HepG2 (cell line): ENCODE results near the gene PCIF1. TPM values are rescaled to one million over a fixed set of nuclear protein-coding genes. Genes with fewer than 3 reads are reported as not detected.

ENCODE experiments used
- ATAC-seq: fragments of 200-7000 bp; cut with Tn5 transposase; 3 replicates; pipeline ENCODE4 v1.9.1; 2020; ENCODE audit warnings: mild to moderate bottlenecking, moderate library complexity
- BruUV-seq: library from RNA; stranded (reverse); fragments of 400-500 nt; replicated peaks from 2 replicates; lab custom pipeline; 2021; lab: Mats Ljungman, UMichigan
- CTCF ChIA-PET: fragments of 300-600 bp; formaldehyde crosslinking; extraction: SDS; loops from one replicate; lab custom pipeline; 2021; ENCODE audit warnings: low total read pairs, inconsistent platforms, low intra/inter-chr PET ratio; lab: Yijun Ruan, JAX
- POLR2A ChIA-PET: fragments of 350-600 bp; sonication (Branson Sonifier 250); formaldehyde crosslinking; loops from one replicate; lab custom pipeline; 2020; ENCODE audit warnings: antibody characterized with exemption, inconsistent platforms; lab: Yijun Ruan, JAX
- DNase-seq: peaks from one replicate; pipeline ENCODE4 v3.0.0-alpha.2; 2015; ENCODE audit warnings: low spot score
- FAIRE-seq: peaks from 3 replicates; lab custom pipeline; 2011; peaks lifted over from hg19 to GRCh38; lab: Jason Lieb, UNC
- H2AFZ ChIP-seq: one replicate; pipeline ENCODE4 v1.6.1; 2011; ENCODE audit warnings: low read length, inconsistent platforms
- H3K27ac ChIP-seq: fragments of 300-600 bp; 3 replicates; pipeline ENCODE4 v1.8.0; 2011; ENCODE audit warnings: mixed run types, mild to moderate bottlenecking, mixed read lengths, low read length, inconsistent platforms; ENCODE audit not compliant: insufficient read depth; ENCODE audit errors: extremely low read length
- H3K27me3 ChIP-seq, 2 experiments: fragments of 200-600 bp in 1 of 2; 2 replicates in 1 of 2; 3 replicates in 1 of 2; pipeline versions ENCODE4 v1.6.0 to v1.8.0; 2011; ENCODE audit warnings: low read length in 2 of 2, mild to moderate bottlenecking in 2 of 2, moderate library complexity in 2 of 2, inconsistent platforms in 1 of 2; ENCODE audit not compliant: insufficient read depth in 2 of 2, control insufficient read depth in 1 of 2
- H3K36me3 ChIP-seq, 2 experiments: fragments of 200-600 bp in 1 of 2; replicated peaks in 1 of 2; 2 replicates in 1 of 2; 3 replicates in 1 of 2; pipeline versions ENCODE4 v1.5.1 to v1.8.0; 2011; ENCODE audit warnings: low read length in 2 of 2, inconsistent platforms in 1 of 2; ENCODE audit not compliant: insufficient read depth in 2 of 2, control insufficient read depth in 1 of 2
- H3K4me1 ChIP-seq: 2 replicates; pipeline ENCODE4 v1.5.1; 2012; ENCODE audit warnings: low read length, inconsistent platforms; ENCODE audit not compliant: insufficient read depth
- H3K4me2 ChIP-seq: 2 replicates; pipeline ENCODE4 v1.6.0; 2011; ENCODE audit warnings: low read depth, low read length, inconsistent platforms
- H3K4me3 ChIP-seq, 3 experiments: fragments of 200-600 bp in 1 of 3; sonication (generic), shearing (Covaris generic) in 1 of 3; replicated peaks in 1 of 3; 2 replicates each; pipeline ENCODE4 v1.5.1; 2011 to 2016; ENCODE audit warnings: low read length in 3 of 3, inconsistent platforms in 2 of 3, low read depth in 2 of 3, mild to moderate bottlenecking in 2 of 3, control low read depth in 1 of 3, mixed read lengths in 1 of 3; ENCODE audit not compliant: insufficient read depth in 1 of 3
- H3K79me2 ChIP-seq: one replicate; pipeline ENCODE4 v1.6.1; 2011; ENCODE audit warnings: low read length, inconsistent platforms; ENCODE audit not compliant: insufficient read depth
- H3K9ac ChIP-seq: 2 replicates; pipeline ENCODE4 v1.6.0; 2011; ENCODE audit warnings: mild to moderate bottlenecking, low read depth, low read length, inconsistent platforms; ENCODE audit not compliant: insufficient read depth
- H3K9me3 ChIP-seq: 2 replicates; pipeline ENCODE4 v1.5.1; 2012; ENCODE audit warnings: mild to moderate bottlenecking, low read length
- H4K20me1 ChIP-seq: 2 replicates; pipeline ENCODE4 v1.6.0; 2011; ENCODE audit warnings: inconsistent platforms, mild to moderate bottlenecking, low read length, moderate library complexity; ENCODE audit not compliant: insufficient read depth
- ARNT ChIP-seq: fragments of 450-650 bp; IDR thresholded peaks from 2 replicates; pipeline ENCODE4 v1.6.1; 2017
- BORCS8-MEF2B ChIP-seq: sonication (generic); formaldehyde crosslinking; IDR thresholded peaks from 2 replicates; pipeline ENCODE4 v1.8.0; 2022; ENCODE audit warnings: mild to moderate bottlenecking, missing genetic modification reagents
- KLF13 ChIP-seq: sonication (generic); formaldehyde crosslinking; IDR thresholded peaks from 2 replicates; pipeline ENCODE4 v1.4.0; 2020; ENCODE audit warnings: mild to moderate bottlenecking, missing genetic modification reagents
- MIER3 ChIP-seq: IDR thresholded peaks from 2 replicates; pipeline ENCODE4 v1.6.1; 2016; ENCODE audit warnings: missing compliant biosample characterization, borderline replicate concordance
- MTF2 ChIP-seq: sonication (generic); formaldehyde crosslinking; IDR thresholded peaks from 2 replicates; pipeline ENCODE4 v1.5.0; 2020; ENCODE audit warnings: missing genetic modification reagents, borderline replicate concordance
- PHB2 ChIP-seq: fragments of 450-650 bp; IDR thresholded peaks from 2 replicates; pipeline ENCODE4 v1.6.1; 2018; ENCODE audit not compliant: partially characterized antibody
- SATB2 ChIP-seq: sonication (generic); formaldehyde crosslinking; IDR thresholded peaks from 2 replicates; pipeline ENCODE4 v1.5.0; 2020; ENCODE audit warnings: missing genetic modification reagents
- SKI ChIP-seq: fragments of 450-650 bp; IDR thresholded peaks from one replicate; pipeline ENCODE4 v1.6.1; 2018; ENCODE audit warnings: mild to moderate bottlenecking; ENCODE audit not compliant: partially characterized antibody
- SRSF1 ChIP-seq: fragments of 200-400 bp; formaldehyde crosslinking; optimal IDR thresholded peaks from 2 replicates; pipeline ENCODE3; 2017; ENCODE audit warnings: mild to moderate bottlenecking, low read depth, low read length, moderate library complexity
- TBX3 ChIP-seq: fragments of 450-650 bp; IDR thresholded peaks from 2 replicates; pipeline ENCODE4 v1.6.1; 2017; ENCODE audit warnings: antibody characterized with exemption, mild to moderate bottlenecking, inconsistent platforms, borderline replicate concordance
- TOE1 ChIP-seq: sonication (generic); formaldehyde crosslinking; IDR thresholded peaks from 2 replicates; pipeline ENCODE4 v1.4.0; 2020; ENCODE audit warnings: mild to moderate bottlenecking, missing genetic modification reagents
- ZNF136 ChIP-seq: sonication (generic); formaldehyde crosslinking; IDR thresholded peaks from 2 replicates; pipeline ENCODE4 v1.8.1; 2022; ENCODE audit warnings: low read depth, mild to moderate bottlenecking, moderate library complexity, missing genetic modification reagents
- ZNF317 ChIP-seq: sonication (generic); formaldehyde crosslinking; IDR thresholded peaks from 2 replicates; pipeline ENCODE4 v1.5.0; 2020; ENCODE audit warnings: mild to moderate bottlenecking, missing genetic modification reagents
- ZNF34 ChIP-seq: sonication (generic); formaldehyde crosslinking; IDR thresholded peaks from 2 replicates; pipeline ENCODE4 v1.4.0; 2020; ENCODE audit warnings: mild to moderate bottlenecking, missing genetic modification reagents, borderline replicate concordance
- ZNF777 ChIP-seq: sonication (generic); formaldehyde crosslinking; IDR thresholded peaks from 2 replicates; pipeline ENCODE4 v1.4.0; 2020; ENCODE audit warnings: missing genetic modification reagents
- ZNF782 ChIP-seq: sonication (generic); formaldehyde crosslinking; IDR thresholded peaks from 2 replicates; pipeline ENCODE4 v1.4.0; 2020; ENCODE audit warnings: missing genetic modification reagents, mild to moderate bottlenecking, borderline replicate concordance
- WGBS: methylation state at CpG from one replicate; pipeline ENCODE4 v1.1.6; 2017; ENCODE audit warnings: low lambda C conversion rate; 5-methylcytosine and 5-hydroxymethylcytosine counted together
- in situ Hi-C: cut with HindIII; loops from 2 replicates; pipeline ENCODE4 v1.10.0; 2017; ENCODE audit warnings: low pct_unique_long_range_greater_than_20kb; ENCODE audit not compliant: extremely low pct_ligation_motif_present
- intact Hi-C: fragments of 100-400 bp; cut with micrococcal nuclease; formaldehyde crosslinking; loops from one replicate; pipeline ENCODE4 v1.10.0; 2022; ENCODE audit not compliant: unreplicated experiment
- polyA plus RNA-seq, 8 experiments: library from polyadenylated mRNA; depleted of rRNA in 3 of 8; stranded (reverse) in 7 of 8; unstranded in 1 of 8; fragments of >200 nt; fragmentation: Illumina TruSeq in 4 of 8; extraction: Trizol in 4 of 8; gene quantifications; 2 replicates each; pipeline versions ENCODE4 v1.2.1 to v1.2.3, GENCODE V29; 2011 to 2016; ENCODE audit warnings: low read depth in 4 of 8, missing spikeins in 1 of 8, mixed read lengths in 1 of 8; ENCODE audit not compliant: insufficient read depth in 1 of 8
- total RNA-seq, 5 experiments: library from RNA; depleted of rRNA; stranded (reverse); fragments of >200 nt; fragmentation: Illumina TruSeq; extraction: Trizol; gene quantifications; 2 replicates each; pipeline ENCODE4 v1.2.3, GENCODE V29; 2016; ENCODE audit warnings: low read depth in 1 of 5
- TF ChIP-seq, protein P1 (sequence below): sonication (generic); formaldehyde crosslinking; IDR thresholded peaks from 2 replicates; pipeline ENCODE4 v1.4.0; 2020; ENCODE audit warnings: missing genetic modification reagents
- TF ChIP-seq, protein P2 (sequence below): sonication (generic); formaldehyde crosslinking; IDR thresholded peaks from 2 replicates; pipeline ENCODE4 v1.8.0; 2022; ENCODE audit warnings: low read depth, missing genetic modification reagents
- TF ChIP-seq, protein P3 (sequence below): sonication (generic); formaldehyde crosslinking; IDR thresholded peaks from 2 replicates; pipeline ENCODE4 v1.8.1; 2023; ENCODE audit warnings: missing genetic modification reagents, mild to moderate bottlenecking, borderline replicate concordance

Gene PCIF1
- total and polyA plus RNA-seq, 2 of the 13 experiments (the other 11 are each of a cell fraction or from before 2014, with no cell fraction given) = 20.9 to 24.4 TPM

DNA sequence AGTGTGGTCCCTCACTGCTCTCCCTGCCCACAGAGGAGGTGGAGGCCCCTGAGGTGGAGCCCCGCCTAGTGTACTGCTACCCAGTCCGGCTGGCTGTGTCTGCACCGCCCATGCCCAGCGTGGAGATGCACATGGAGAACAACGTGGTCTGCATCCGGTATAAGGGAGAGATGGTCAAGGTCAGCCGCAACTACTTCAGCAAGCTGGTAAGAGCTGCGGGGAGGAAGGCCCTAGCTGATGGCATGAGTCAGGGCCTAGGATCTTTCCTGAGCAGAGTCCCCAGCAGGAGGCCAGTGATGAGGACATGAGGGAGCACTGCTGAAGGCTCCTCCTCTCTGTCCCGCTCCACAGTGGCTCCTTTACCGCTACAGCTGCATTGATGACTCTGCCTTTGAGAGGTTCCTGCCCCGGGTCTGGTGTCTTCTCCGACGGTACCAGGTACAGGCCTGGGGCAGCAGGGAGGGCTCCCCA is 11.2 kb downstream of the PCIF1 start (continued):
- TF ChIP-seq, protein P1, sequence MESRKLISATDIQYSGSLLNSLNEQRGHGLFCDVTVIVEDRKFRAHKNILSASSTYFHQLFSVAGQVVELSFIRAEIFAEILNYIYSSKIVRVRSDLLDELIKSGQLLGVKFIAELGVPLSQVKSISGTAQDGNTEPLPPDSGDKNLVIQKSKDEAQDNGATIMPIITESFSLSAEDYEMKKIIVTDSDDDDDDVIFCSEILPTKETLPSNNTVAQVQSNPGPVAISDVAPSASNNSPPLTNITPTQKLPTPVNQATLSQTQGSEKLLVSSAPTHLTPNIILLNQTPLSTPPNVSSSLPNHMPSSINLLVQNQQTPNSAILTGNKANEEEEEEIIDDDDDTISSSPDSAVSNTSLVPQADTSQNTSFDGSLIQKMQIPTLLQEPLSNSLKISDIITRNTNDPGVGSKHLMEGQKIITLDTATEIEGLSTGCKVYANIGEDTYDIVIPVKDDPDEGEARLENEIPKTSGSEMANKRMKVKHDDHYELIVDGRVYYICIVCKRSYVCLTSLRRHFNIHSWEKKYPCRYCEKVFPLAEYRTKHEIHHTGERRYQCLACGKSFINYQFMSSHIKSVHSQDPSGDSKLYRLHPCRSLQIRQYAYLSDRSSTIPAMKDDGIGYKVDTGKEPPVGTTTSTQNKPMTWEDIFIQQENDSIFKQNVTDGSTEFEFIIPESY (CRISPR knock-in tag) = peak; percentile 97
- 0 out of 2 replicates have a peak, but pooled peaks have one; percentile 3 for TF ChIP-seq ZNF777

DNA sequence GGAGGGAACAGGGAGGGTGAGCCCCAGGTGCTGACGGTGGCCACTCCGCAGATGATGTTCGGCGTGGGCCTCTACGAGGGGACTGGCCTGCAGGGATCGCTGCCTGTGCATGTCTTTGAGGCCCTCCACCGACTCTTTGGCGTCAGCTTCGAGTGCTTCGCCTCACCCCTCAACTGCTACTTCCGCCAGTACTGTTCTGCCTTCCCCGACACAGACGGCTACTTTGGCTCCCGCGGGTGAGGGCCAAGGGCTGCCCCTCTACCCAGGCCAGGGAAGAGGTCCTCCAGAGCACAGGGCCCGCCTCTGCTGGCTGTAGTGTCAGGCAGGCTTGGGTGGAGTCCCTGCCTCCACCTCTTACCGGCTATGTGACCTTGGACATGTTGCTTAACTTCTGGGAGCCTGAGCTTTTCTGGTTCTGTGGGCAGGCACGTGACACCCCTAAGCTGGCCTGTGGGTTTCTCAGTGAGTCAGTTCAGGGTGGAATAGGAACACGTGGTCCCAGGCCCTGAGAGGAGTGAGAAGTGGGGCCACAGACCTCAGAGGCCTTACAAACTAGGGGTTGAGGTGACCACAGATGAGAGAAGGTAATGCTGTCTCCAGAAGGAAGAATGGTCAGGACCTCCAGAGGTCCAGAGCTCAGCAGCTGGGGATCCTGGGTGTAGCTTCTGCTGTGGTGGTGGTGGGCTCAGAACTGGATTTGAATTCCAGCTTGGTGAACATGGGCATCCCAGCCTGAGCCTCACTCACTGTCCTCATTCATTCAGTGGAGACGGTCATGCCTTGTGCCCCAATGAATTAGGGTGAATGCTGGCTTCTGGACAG is 11.9 kb downstream of the PCIF1 start:
- DNase-seq = peak; percentile 97
- Histone ChIP-seq H3K79me2 (no peaks in the 10 kb centered on the region), H3K9me3 (no peaks in the 10 kb centered on the region), H3K27ac (peak overlapping the region; percentile 65), H3K27me3 (no peaks in the 10 kb centered on the region), H3K4me2 (peak overlapping the region; percentile 5; the same call in 1 of the 2 replicates), H3K4me1 (peaks cover 30% of the 10 kb centered on the region), H3K9ac (peak overlapping the region; percentile 47), H3K4me3 (no peak overlapping the region), H4K20me1 (no peaks in the 10 kb centered on the region), H3K36me3 (peaks cover 50 to 78% of the 10 kb centered on the region in 2 experiments), H2AFZ (no peak overlapping the region)
- intact Hi-C loops = loop anchor here (1.0 kb wide), 1 partner anchor 56 kb away; no protein-coding TSS in a partner anchor
- BruUV-seq = no TSS peak
- ChIA-PET POLR2A (interaction anchor here (0.8 to 7.7 kb wide), 24 partner anchors 11 to 602 kb away, joined by 3 to 201 read pairs (median 6); partner anchors contain the start of genes CTSA, DNTTIP1, NEURL2 and PCIF1), CTCF (interaction anchor here (1.4 kb wide), 1 partner anchor 13 kb away, joined by 3 read pairs; no protein-coding TSS in a partner anchor)
- FAIRE-seq = peak; percentile 99
- peak; percentile 83 for ATAC-seq
- in situ Hi-C loops = loop anchor here (5.0 kb wide), 1 partner anchor 119 kb away; the partner anchor contains the start of gene TNNC2
- WGBS = 56% methylated on average over 20 of the region's 20 CpGs
- TF ChIP-seq SRSF1 (no peak), MIER3 (CRISPR knock-in tag) (peak; percentile 96; the same call in 1 of the 2 replicates), KLF13 (CRISPR knock-in tag) (peak; percentile 31; the same call in 1 of the 2 replicates), SATB2 (CRISPR knock-in tag) (no peak), ZNF782 (CRISPR knock-in tag) (peak; percentile 99), SKI (no peak), BORCS8-MEF2B (peak; percentile 74), ZNF136 (CRISPR knock-in tag) (peak; percentile 92; the same call in 1 of the 2 replicates), ZNF317 (CRISPR knock-in tag) (peak; percentile 80; the same call in 1 of the 2 replicates), ZNF34 (CRISPR knock-in tag) (peak; percentile 71), MTF2 (CRISPR knock-in tag) (no peak), TBX3 (0 out of 2 replicates have a peak, but pooled peaks have one; percentile 45), TOE1 (CRISPR knock-in tag) (peak; percentile 79; the same call in 1 of the 2 replicates), ARNT (no peak), PHB2 (no peak)
- TF ChIP-seq, protein P2, sequence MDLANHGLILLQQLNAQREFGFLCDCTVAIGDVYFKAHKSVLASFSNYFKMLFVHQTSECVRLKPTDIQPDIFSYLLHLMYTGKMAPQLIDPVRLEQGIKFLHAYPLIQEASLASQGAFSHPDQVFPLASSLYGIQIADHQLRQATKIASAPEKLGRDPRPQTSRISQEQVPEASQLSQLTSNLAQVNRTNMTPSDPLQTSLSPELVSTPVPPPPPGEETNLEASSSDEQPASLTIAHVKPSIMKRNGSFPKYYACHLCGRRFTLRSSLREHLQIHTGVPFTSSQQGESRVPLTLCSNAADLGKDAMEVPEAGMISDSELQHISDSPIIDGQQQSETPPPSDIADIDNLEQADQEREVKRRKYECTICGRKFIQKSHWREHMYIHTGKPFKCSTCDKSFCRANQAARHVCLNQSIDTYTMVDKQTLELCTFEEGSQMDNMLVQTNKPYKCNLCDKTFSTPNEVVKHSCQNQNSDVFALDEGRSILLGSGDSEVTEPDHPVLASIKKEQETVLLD (CRISPR knock-in tag) = no peak
- TF ChIP-seq, protein P3, sequence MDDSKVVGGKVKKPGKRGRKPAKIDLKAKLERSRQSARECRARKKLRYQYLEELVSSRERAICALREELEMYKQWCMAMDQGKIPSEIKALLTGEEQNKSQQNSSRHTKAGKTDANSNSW (CRISPR knock-in tag) = peak; percentile 91; the same call in 1 of the 2 replicates
